ENCODE results near the gene DDX47. TPM values are rescaled to one million over a fixed set of nuclear protein-coding genes. Genes with fewer than 3 reads are reported as not detected.
A peak's percentile ranks its signal among the peaks of the same experiment; 100 is the strongest.
"Not testable (repeated sequence)": the region's sequence is repeated elsewhere in the genome, so short reads cannot be mapped to it uniquely, and the experiment has no call there.

Gene DDX47
- total RNA-seq, 2 experiments from 2014 or later = 49.1 to 53.2 TPM

DNA sequence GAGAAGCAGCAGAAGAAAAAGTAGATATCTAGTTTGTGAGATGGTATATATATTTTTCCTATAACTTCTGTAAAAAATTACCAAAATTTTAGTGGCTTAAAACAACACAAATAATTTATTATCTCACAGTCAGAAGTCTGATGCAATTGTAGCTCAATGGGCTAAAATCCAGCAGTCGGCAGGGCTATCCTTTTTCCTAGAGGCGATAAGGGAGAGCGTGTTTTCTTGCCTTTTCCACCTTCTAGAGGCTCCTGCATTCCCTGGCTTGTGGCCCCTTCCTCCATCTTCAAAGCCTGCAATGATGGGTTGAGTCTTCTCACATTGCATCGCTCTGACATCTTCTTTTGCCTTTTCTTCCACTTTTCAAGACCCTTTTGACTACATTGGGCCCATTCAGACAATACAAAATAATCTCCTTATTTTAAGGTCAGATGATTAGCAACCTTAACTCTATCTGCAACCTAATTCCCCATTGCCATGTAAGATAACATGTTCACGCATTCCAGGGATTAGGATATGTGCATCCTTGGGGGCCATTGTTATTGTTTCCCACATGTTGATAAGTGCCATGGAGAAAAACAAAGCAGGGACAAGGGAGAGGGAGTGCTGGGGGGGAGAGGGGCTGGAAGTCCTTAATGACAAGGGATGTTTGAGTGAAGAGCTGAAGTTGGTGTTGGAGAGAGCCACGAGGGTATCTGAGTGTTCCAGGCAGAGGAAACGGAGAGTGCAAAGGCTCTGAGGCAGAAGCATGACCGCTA lies 13.8 kb upstream of the DDX47 start:
- CTCF ChIA-PET = interaction anchor here (1.3 to 1.6 kb wide), 2 partner anchors 10 to 62 kb away, joined by 3 to 7 read pairs; no protein-coding TSS in a partner anchor
- POLR2A ChIA-PET = interaction anchor here (1.2 kb wide), 1 partner anchor 12 kb away, joined by 4 read pairs; no protein-coding TSS in a partner anchor
- Mint-ChIP-seq H3K9me3 (no peaks in the 10 kb centered on the region), H3K4me3 (no peak overlapping the region), H3K36me3 (ENCODE audit: low read depth) (peaks cover 3% of the 10 kb centered on the region), H3K27me3 (no peaks in the 10 kb centered on the region), H3K27ac (no peak overlapping the region), H3K4me1 (peaks cover 33% of the 10 kb centered on the region)
- no peak for DNase-seq

DNA sequence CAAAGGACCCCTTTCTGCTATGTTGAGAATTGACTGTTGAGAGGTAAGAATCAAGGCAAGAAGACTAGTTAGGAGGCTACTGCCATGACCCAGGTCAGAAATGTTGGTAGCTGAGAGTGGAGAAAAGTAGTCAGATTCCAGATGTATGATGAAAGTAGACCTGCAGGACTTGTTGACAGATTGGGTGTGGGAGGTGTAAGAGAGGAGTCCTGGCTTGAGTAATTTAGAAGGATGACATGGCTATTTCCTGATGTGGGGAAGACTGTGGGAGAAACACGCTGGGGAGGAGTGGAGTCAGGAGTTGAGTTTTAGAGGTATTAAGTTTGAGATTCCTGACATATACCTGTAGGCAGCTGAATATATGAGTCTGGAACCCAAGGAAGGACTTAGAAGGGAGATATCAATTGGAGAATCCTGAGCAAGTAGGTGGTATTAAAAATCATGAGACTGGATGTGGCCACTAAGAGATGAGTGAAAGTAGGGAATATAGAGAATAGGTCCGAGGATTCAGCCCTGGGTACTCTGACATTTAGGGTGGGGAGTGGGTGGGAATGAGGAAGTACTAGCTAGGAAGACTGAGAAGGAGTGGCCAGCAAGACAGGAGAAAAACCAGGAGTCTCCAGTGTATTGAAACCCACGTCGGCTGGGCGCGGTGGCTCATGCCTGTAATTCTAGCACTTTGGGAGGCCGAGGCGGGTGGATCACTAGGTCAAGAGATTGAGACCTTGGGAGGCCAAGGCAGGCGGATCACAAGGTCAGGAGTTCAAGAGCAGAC lies 12.6 kb upstream of the DDX47 start:
- H3K27ac Mint-ChIP-seq = no peak overlapping the region
- peaks cover 39% of the 10 kb centered on the region for H3K4me1 Mint-ChIP-seq
- no peak for DNase-seq
- peaks cover 3% of the 10 kb centered on the region for H3K36me3 Mint-ChIP-seq (ENCODE audit: low read depth)
- ChIA-PET CTCF (no interaction called here), POLR2A (interaction anchor here (1.2 kb wide), 1 partner anchor 13 kb away, joined by 4 read pairs; no protein-coding TSS in a partner anchor)
- no peaks in the 10 kb centered on the region for H3K9me3 Mint-ChIP-seq
- H3K27me3 Mint-ChIP-seq = no peaks in the 10 kb centered on the region
- no peak overlapping the region for H3K4me3 Mint-ChIP-seq

DNA sequence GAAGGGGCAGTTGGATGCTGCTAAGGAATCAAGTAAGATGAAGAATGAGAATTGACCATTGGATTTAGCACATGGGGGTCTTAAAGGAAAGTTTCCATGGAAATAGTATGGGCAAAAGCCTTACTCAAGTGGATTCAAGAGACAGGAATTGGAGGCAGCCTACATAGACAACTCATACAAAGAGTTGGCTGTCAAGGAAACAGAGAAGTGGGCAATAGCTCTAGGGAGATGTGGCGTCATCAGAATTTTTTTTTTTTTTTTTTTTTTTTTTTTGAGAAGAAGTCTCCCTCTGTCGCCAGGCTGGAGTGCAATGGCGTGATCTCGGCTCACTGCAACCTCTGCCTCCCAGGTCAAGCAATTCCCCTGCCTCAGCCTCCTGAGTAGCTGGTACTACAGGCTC lies 11.5 kb upstream of the DDX47 start:
- DNase-seq; H3K36me3 Mint-ChIP-seq (ENCODE audit: low read depth); POLR2A ChIA-PET; H3K4me3 Mint-ChIP-seq; H3K27ac Mint-ChIP-seq; CTCF ChIA-PET; H3K9me3 Mint-ChIP-seq; H3K27me3 Mint-ChIP-seq: not testable (repeated sequence)
- H3K4me1 Mint-ChIP-seq = peaks cover 45% of the 10 kb centered on the region

DNA sequence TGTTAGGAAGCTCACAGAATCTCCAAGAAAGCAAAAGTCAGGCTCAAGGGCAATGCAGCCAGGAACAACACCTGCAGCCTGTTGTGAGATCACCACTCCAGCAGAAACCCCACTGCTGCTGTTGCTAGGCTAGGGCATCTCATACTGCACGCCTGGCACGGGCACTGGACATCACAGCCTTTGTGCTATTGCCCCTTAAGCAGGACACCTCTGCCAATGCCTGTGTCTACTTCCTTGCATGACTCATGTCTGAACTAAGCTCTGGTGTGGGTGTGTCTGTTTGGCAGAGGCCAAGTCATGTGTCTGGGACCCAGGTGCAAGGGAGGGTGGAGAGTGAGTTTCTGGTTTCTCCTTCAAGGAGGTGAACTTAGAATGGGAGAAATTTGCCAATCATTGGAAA lies 10.0 kb upstream of the DDX47 start:
- Mint-ChIP-seq H3K4me1 (peaks cover 54% of the 10 kb centered on the region), H3K27ac (peak overlapping the region; percentile 79), H3K27me3 (no peaks in the 10 kb centered on the region), H3K9me3 (no peaks in the 10 kb centered on the region), H3K4me3 (peak overlapping the region; percentile 37), H3K36me3 (ENCODE audit: low read depth) (peaks cover 3% of the 10 kb centered on the region)
- POLR2A ChIA-PET = interaction anchor here (0.7 to 4.8 kb wide), 9 partner anchors 10 to 445 kb away, joined by 3 to 50 read pairs (median 5); partner anchors contain the start of genes APOLD1 and DDX47
- peak; percentile 71 for DNase-seq
- CTCF ChIA-PET = interaction anchor here (1.0 to 4.3 kb wide), 5 partner anchors 10 to 34 kb away, joined by 3 to 42 read pairs (median 22); partner anchors contain the start of gene DDX47

DNA sequence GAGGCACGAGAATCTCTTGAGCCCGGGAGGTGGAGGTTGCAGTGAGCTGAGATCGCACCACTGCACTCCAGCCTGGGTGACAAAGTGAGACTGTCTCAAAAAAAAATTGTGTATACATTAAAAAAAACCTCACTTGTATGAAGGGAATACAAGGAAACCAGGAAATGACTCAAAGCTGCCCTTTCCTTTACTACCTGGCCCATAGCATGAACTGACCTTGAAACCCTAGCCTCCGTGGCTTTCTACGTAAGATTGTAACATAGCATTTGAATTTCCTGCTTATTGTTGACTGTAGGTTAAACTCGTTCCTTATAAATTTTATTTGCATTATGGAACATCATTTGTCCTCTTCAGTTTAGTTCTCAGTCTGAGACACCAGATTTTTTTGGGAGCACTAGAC lies 9.1 kb upstream of the DDX47 start:
- no peak overlapping the region for H3K27ac Mint-ChIP-seq
- CTCF ChIA-PET = interaction anchor here (3.6 to 4.3 kb wide), 3 partner anchors 9 to 17 kb away, joined by 22 to 42 read pairs (median 23); partner anchors contain the start of gene DDX47
- no peaks in the 10 kb centered on the region for H3K9me3 Mint-ChIP-seq
- peaks cover 3% of the 10 kb centered on the region for H3K36me3 Mint-ChIP-seq (ENCODE audit: low read depth)
- POLR2A ChIA-PET = interaction anchor here (0.6 to 4.8 kb wide), 7 partner anchors 9 to 446 kb away, joined by 3 to 50 read pairs (median 4); partner anchors contain the start of genes APOLD1 and DDX47
- H3K4me1 Mint-ChIP-seq = peaks cover 63% of the 10 kb centered on the region
- H3K4me3 Mint-ChIP-seq = no peak overlapping the region
- H3K27me3 Mint-ChIP-seq = no peaks in the 10 kb centered on the region
- DNase-seq = no peak

DNA sequence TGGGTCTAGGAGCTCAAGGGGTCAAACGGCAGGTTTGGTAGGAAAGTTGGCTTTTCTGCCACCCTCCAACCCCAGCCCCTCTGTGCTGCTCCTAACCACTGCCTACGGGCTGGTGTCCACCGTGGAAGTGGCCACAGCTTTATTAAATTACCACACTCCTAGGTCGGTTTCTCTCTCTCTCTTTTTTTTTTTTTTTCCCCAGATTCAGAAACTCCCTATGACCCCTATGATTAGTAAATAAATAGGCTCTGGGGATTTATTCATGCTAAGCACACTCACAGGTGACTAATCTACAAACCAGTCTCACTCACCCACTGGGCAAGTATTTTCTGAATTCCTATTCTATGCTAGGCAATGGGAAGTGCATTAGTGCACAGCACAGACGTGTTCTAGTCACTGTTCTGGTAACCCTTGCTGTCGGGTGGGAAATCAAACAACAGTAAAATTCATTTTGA lies 8.7 kb upstream of the DDX47 start:
- DNase-seq = no peak
- peaks cover 67% of the 10 kb centered on the region for H3K4me1 Mint-ChIP-seq
- peaks cover 3% of the 10 kb centered on the region for H3K36me3 Mint-ChIP-seq (ENCODE audit: low read depth)
- CTCF ChIA-PET = interaction anchor here (3.6 to 4.3 kb wide), 3 partner anchors 9 to 18 kb away, joined by 22 to 42 read pairs (median 23); partner anchors contain the start of gene DDX47
- POLR2A ChIA-PET = interaction anchor here (0.6 to 4.8 kb wide), 5 partner anchors 9 to 79 kb away, joined by 3 to 50 read pairs (median 4); partner anchors contain the start of genes APOLD1 and DDX47
- H3K9me3 Mint-ChIP-seq = no peaks in the 10 kb centered on the region
- no peak overlapping the region for H3K4me3 Mint-ChIP-seq
- no peaks in the 10 kb centered on the region for H3K27me3 Mint-ChIP-seq
- no peak overlapping the region for H3K27ac Mint-ChIP-seq

DNA sequence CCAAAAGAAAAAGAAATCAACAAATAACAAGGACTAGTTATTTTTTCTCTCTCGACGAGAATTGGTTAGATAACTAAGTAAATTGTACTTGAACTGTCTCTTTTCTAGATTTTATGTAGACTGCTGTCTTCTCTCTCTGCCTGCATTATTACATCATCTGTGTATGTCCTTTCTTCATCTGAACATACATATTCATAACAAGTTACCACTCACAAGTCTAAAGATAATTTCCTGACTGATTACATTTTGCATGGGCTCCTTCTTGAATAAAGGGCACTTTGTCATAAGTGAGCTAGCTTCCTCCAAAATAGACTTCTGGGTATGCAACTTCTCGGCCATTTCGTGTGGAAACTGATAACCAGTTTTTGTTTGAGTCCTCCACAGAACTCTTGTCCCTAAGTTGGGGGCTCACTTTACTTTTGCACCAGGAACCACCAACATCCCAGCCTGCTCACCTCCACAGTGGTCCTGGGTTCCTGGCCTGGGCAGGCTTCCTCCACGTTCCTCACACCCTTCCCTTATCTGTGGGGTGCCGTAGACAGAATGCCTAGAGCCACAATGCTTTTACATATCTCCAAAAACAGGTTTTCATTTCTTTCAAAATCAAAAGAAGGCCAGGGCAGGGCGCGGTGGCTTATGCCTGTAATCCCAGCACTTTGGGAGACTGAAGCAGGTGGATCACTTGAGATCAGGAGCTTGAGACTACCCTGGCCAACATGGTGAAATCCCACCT lies 6.2 kb upstream of the DDX47 start:
- CTCF ChIA-PET = interaction anchor here (1.0 kb wide), 1 partner anchor 18 kb away, joined by 3 read pairs; no protein-coding TSS in a partner anchor
- H3K4me3 Mint-ChIP-seq = no peak overlapping the region
- peaks cover 3% of the 10 kb centered on the region for H3K36me3 Mint-ChIP-seq (ENCODE audit: low read depth)
- peak overlapping the region; percentile 92 for H3K27ac Mint-ChIP-seq
- H3K9me3 Mint-ChIP-seq = no peaks in the 10 kb centered on the region
- peaks cover 79% of the 10 kb centered on the region for H3K4me1 Mint-ChIP-seq
- no peaks in the 10 kb centered on the region for H3K27me3 Mint-ChIP-seq
- no peak for DNase-seq
- POLR2A ChIA-PET = interaction anchor here (1.1 to 4.8 kb wide), 2 partner anchors 19 to 85 kb away, joined by 3 to 50 read pairs; partner anchors contain the start of gene APOLD1

DNA sequence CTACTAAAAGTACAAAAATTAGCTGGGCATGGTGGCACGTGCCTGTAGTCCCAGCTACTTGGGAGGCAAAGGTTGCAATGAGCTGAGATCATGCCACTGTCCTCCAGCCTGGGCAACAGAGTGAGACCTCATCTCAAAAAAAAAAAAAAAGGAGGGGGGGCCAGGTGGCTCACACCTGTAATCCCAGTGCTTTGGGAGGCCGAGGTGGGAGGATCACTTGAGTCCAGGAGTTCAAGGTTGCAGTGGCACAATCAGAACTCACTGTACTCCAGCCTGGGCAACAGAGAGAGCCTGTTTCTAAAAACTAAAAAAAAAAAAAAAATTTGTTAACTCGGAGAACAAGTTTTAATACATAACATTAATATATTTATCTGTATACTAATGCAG lies 5.6 kb upstream of the DDX47 start:
- DNase-seq; H3K27me3 Mint-ChIP-seq; H3K4me3 Mint-ChIP-seq; H3K9me3 Mint-ChIP-seq; H3K36me3 Mint-ChIP-seq (ENCODE audit: low read depth): not testable (repeated sequence)
- Mint-ChIP-seq H3K4me1 (peaks cover 78% of the 10 kb centered on the region), H3K27ac (peak overlapping the region; percentile 92)
- ChIA-PET CTCF (interaction anchor here (1.0 kb wide), 1 partner anchor 18 kb away, joined by 3 read pairs; no protein-coding TSS in a partner anchor), POLR2A (interaction anchor here (1.1 kb wide), 1 partner anchor 85 kb away, joined by 3 read pairs; no protein-coding TSS in a partner anchor)

DNA sequence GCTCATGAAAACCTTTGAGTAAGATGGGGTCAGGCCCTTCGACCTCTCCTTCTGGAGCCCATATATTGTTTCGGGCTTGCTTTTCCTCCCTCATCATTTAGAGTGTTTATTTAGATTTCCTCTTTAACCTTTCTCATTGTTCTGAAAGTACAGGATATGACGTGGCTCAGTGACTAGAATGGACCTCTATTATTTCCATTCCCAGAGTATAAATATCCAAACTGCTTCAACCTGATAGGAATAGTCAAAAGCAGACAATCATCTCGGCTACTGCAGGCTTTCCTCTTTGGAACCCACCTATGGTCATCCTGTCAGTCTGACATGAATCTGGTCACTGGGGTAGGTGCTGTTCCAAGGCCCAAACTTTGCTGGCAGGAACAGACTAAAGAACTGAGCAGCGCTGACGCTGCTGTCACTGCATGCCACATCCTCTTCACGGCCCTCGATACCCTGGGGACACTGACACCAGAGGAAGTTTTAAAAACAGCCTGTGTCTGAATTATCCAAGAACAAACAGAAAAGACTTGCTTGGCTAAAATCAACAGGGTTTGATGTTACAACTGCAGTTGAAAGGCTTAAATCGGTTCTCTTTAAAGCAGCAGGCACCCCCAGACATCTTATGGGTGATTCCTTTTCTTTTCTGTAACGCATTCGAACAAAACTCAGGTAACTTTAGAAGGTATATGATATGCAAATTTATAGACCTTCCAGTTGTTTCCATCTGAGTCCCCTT lies 5.0 kb upstream of the DDX47 start:
- Mint-ChIP-seq H3K4me3 (peak overlapping the region; percentile 54), H3K27me3 (no peaks in the 10 kb centered on the region), H3K27ac (peak overlapping the region; percentile 92), H3K36me3 (ENCODE audit: low read depth) (peaks cover 2% of the 10 kb centered on the region), H3K9me3 (no peaks in the 10 kb centered on the region), H3K4me1 (peaks cover 78% of the 10 kb centered on the region)
- ChIA-PET CTCF (interaction anchor here (0.7 to 1.0 kb wide), 2 partner anchors 19 to 338 kb away, joined by 3 read pairs; no protein-coding TSS in a partner anchor), POLR2A (interaction anchor here (1.0 to 2.2 kb wide), 5 partner anchors 19 to 92 kb away, joined by 3 to 13 read pairs (median 4); no protein-coding TSS in a partner anchor)
- peak; percentile 78 for DNase-seq

DNA sequence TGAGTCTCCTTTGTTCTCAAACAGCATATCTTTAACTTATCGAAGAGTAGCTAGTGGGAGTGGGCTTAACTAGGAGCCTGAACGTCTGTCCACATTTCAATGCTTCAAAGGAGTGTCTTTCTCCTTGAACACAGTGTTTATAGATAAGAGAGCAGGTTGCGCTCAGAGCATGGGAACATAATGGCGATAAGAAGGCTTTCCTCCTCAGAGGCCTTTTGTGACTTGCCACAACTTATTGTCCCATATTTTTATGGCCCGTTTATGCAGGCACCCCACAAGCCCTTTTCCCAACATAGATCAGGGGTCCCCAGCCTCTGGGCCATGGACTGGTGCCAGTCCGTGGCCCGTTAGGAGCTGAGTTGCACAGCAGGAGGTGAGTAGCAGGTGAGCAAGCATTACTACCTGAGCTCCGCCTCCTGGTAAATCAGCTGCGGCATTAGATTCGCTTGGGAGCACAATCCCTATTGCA lies 2.6 kb upstream of the DDX47 start:
- POLR2A ChIA-PET = interaction anchor here (0.7 to 4.8 kb wide), 4 partner anchors 22 to 87 kb away, joined by 3 to 38 read pairs (median 4); no protein-coding TSS in a partner anchor
- peak overlapping the region; percentile 12 for H3K27ac Mint-ChIP-seq
- no peak overlapping the region for H3K4me3 Mint-ChIP-seq

DNA sequence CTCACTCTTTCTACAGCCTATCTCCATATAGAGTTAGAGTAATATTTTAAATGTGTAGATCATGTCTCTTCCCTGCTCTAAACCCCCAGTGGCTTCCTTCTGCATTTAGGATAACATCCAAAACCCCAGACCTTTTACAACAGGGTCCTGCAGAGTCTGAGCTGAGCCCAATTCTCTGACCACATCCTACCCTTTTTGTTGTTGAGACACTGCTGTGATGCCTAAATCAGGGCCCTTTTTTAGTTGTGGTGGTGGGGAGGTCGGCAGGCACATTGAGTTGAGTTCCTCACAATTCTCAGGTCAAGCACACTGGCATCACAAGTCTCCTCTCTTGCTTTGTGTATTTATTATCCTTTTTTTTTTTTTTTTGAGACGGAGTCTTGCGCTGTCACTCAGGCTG lies 1.8 kb upstream of the DDX47 start:
- Mint-ChIP-seq H3K4me3 (no peak overlapping the region), H3K36me3 (ENCODE audit: low read depth) (peaks cover 29% of the 10 kb centered on the region), H3K4me1 (peaks cover 82% of the 10 kb centered on the region), H3K9me3 (no peaks in the 10 kb centered on the region), H3K27ac (no peak overlapping the region), H3K27me3 (no peaks in the 10 kb centered on the region)
- CTCF ChIA-PET = interaction anchor here (4.5 to 7.0 kb wide), 2 partner anchors 7 to 23 kb away, joined by 42 to 57 read pairs; no protein-coding TSS in a partner anchor
- POLR2A ChIA-PET = interaction anchor here (0.7 to 4.8 kb wide), 4 partner anchors 23 to 225 kb away, joined by 3 to 38 read pairs (median 4); no protein-coding TSS in a partner anchor
- DNase-seq = no peak

More for the DNA sequence above, 2.6 kb upstream of the DDX47 start:
- H3K4me1 Mint-ChIP-seq = peaks cover 80% of the 10 kb centered on the region
- no peak for DNase-seq
- H3K27me3 Mint-ChIP-seq = no peaks in the 10 kb centered on the region
- H3K36me3 Mint-ChIP-seq (ENCODE audit: low read depth) = peaks cover 21% of the 10 kb centered on the region
- CTCF ChIA-PET = interaction anchor here (7.0 kb wide), 1 partner anchor 22 kb away, joined by 57 read pairs; no protein-coding TSS in a partner anchor
- no peaks in the 10 kb centered on the region for H3K9me3 Mint-ChIP-seq
